ENCODE results near the gene CEP112. TPM values are rescaled to one million over a fixed set of nuclear protein-coding genes. Genes with fewer than 3 reads are reported as not detected.

The CEP112 gene
- total RNA-seq, 1 donor from 2014 or later, result 131 TPM

GRCh38 chr17:65933290-65933689 lies 258.6 kb downstream of the CEP112 start:
- DNase-seq (ENCODE audit: low spot score), result no peak

- no peak for DNase-seq (ENCODE audit: low spot score)
These were observed 260.4 kb downstream of the CEP112 start for GRCh38 chr17:65931246-65932149.

DNA sequence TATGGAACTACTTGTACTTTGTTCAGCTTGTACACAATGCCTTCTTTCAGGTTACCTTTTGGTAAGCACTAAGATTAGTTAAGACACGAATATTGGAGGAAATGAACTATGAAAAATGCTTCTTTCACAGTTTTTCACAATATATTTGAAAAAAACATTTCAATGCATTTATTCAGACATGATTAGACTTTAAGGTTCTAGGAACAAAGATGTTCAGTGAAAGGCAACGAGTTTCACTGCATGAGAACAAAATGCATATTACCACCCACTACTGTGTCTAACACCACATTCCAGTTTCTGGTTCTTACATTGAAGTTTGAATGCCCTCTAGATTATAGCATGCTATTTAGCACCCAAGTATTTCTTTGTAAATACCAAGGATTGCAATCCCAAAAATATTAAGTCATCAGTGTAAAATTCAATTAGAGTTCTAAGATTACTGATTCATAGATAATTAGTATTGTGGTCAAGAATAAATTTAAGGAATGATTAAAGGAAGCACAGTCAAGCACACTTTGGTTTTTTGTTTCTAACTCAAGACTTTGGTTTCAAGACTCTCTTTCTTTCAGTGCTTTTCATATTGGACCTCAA lies 261.7 kb downstream of the CEP112 start:
- DNase-seq (ENCODE audit: low spot score), result no peak

DNA sequence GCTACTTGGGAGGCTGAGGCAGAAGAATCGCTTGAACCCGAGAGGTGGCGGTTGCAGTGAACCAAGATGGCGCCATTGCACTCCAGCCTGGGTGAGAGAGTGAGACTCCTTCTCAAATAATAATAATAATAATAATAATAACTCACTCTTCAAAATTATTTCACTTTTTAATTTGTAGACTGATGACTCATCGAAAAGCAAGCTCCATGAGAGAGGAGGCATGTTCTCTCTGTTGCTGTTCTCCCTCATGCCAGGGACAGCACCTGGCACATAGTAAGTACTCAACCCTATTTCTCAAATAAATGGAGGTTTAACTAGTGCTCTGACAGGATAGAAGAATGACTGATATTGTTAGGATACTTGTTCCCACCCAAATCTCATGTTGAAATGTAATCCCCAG lies 265.3 kb downstream of the CEP112 start:
- no peak for DNase-seq (ENCODE audit: low spot score)

- DNase-seq (ENCODE audit: low spot score), result peak; percentile 28
These were observed 266.2 kb downstream of the CEP112 start for GRCh38 chr17:65925606-65926307.

- peak; percentile 82 for DNase-seq (ENCODE audit: low spot score)
These were observed 270.9 kb downstream of the CEP112 start for GRCh38 chr17:65920996-65921395.

DNA sequence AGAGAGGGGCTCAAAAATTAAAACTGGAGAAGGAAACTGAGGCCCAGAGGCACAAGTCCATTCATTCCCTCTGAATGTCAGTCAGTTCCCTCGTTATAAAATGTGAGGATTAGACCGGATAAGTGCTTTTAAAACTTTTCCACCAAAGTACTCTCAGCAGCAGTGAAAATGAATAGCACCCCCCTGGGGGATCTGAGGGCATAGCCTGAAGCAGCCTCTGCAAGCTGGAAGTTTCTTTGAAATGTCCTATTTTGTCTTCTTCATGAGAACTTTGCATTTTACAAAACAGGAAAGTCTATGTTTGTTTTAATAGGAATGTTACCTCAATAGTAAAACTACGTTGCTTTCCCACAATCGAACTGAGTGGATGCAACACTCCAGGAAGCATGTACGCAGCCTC lies 273.0 kb downstream of the CEP112 start:
- DNase-seq (ENCODE audit: low spot score), result peak; percentile 66

DNA sequence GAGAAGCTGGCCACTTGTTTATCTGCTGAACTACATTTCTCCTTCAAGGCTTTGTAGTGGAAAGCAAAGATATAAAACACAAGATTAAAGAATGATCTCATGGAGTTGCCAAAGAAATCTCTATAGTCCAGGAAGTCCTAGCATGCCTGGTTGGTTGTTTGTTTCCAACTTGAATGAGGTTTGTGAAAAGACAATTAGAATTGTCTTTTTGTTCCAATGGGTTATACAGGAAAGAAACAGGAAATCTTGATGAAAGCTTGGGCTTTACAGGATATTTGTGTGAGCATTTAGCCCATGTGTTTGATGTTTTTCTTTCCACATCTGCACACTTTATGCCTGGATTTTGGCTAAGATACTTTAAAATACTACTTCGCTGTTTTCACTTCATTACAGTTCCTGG lies 273.4 kb downstream of the CEP112 start:
- DNase-seq (ENCODE audit: low spot score), result peak; percentile 79

DNA sequence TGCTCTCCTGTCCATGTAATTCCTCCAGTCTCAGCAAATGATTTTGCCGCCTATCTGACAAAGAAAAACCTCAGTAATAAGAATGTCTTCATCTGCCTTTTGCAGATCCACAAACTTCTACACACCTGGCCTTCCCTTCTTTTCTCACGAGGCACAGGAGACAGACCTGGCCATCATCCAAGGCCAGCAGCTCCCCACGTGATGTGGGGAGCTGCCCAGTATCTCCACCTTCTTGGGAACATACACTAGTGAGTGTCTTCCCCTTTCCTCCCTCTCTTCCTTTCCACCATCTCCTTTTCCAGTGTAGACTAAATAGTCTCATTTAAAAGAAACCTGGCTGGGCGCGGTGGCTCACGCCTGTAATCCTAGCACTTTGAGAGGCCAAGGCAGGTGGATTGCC lies 274.4 kb downstream of the CEP112 start:
- DNase-seq (ENCODE audit: low spot score), result no peak

DNA sequence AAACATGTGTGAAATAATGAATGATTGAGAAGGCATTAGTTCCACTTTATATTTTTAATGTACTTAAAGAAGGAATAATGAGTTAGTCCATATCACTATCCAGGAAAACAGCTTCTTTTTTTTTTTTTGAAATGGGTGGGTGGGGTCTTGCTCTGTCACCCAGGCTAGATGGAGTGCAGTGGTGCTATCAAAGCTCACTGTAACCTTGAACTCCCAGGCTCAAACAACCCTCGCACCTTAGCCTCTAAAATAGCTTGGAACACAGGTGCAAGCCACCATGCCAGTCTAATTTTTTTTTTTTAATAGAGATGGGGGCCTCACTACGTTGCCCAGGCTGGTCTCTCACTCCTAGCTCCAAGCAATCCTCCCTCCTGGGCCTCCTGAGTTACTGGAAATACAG lies 275.5 kb downstream of the CEP112 start:
- DNase-seq (ENCODE audit: low spot score), result no peak

DNA sequence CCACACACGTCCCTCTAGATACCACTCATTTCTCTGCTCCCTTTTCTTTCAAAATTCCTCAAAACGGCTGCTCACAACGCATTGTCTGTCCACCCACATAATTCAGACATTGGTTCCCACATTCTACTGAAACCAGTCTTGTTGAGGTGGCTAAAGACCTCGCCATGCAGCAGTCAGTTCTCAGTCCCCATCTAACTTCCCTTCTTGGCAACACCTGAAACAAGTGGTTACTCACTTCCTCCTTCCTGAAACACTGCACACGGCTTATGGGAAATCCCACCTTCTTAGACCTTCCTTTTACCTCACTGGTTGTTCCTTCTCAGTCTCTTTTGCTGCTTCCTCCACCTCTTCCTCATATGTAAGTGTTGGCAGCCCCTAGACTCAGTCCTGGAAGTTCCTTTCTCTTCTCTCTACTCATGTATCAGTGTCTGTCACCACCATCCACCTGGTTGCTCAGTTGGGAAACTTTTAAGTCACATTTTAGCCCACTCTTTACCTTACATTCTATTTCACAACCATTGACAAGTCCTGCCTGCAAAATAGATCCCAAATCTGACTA lies 277.1 kb downstream of the CEP112 start:
- DNase-seq (ENCODE audit: low spot score), result no peak

GRCh38 chr17:65913326-65913850 lies 278.5 kb downstream of the CEP112 start:
- DNase-seq (ENCODE audit: low spot score), result peak; percentile 25

DNA sequence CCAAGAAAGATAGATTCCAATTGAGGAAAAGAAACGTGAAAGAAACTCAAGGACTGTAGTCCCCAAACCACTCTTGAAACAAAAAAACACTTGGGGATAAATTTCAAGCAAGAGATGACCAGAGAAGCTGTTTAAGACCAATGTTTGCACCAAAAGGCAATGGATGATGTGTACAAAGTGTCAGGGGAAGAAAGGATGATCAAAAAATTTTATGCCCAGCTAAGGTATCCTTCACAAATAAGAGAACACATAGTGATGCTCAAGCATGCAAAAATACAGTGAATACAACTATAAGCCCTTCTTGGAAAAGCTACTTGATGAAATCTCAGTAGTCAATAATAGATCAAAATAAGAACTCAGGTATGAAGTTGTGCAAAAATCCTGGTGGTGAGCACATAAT lies 281.1 kb downstream of the CEP112 start:
- DNase-seq (ENCODE audit: low spot score), result no peak

DNA sequence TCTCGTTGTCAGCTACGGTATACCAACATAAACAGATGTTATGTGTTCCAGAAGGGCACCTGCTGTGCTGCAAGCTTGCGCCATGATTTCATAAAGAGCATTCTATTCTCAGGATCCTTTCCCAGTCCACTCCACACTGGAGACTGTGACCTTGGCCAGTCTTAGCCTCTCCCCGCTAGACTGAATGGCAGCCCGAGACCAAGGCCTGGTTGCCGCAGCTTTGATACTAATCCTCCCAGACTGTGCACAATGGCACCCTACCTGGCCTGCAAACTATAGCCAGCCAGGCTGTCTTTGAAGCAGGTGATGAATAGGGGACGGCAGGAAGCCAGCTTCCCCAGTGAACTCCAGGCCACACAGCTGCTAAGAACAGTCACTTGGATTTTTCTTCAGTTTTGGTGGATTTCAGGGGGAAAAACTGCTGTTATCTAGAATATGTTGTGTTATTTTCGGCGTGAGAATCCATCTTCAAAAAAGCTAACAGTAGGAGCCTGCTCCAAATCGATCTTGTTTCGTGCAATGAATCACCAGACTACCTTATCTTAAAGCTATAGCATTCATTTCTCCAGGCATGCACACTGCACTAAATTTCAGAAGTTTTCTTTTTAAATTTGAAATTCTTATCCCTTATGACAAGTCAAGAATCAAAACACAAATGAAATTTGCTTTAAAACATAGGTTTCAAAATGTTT lies 289.0 kb downstream of the CEP112 start:
- no peak for DNase-seq (ENCODE audit: low spot score)

DNA sequence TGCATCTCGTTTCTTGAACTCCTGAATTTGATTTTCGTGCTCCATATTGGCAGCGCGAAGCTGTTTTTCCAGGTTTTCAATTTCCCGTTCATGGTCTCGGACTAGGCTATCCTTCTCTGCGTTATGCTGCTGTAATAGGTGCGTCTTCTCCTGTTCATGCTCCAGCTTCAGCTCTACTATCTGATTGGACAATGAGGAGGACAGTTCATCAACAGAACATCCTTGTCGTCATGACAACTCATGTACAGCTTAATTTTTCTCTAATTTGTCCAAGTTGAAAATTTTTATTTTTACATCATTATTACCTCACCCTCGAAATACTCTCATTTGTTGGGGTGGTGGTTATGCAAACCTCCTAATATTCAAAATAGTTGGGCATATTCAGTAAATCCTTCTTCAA lies 289.8 kb downstream of the CEP112 start:
- DNase-seq (ENCODE audit: low spot score), result no peak

- DNase-seq (ENCODE audit: low spot score), result no peak
These were observed 290.5 kb downstream of the CEP112 start for GRCh38 chr17:65901394-65901793.

DNA sequence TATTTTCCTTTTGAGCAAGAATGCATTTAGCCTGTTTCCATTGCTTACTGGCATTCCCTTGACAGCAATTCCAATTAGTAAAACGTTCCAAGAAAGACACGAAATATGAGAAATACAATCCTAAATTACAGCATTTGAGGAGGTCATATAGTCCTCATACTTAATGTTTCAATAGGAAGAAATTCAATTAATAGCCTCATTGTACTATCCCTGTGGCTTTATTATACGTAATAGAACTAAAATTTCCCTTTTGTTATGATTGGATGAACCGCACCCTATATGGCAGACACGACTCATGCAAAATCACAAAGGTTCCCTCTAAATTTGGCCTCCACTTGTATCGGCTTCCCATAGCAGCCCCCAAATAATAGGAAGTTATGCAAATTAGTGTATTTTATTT lies 291.7 kb downstream of the CEP112 start:
- no peak for DNase-seq (ENCODE audit: low spot score)

GRCh38 chr17:65898651-65899050 lies 293.3 kb downstream of the CEP112 start:
- no peak for DNase-seq (ENCODE audit: low spot score)

DNA sequence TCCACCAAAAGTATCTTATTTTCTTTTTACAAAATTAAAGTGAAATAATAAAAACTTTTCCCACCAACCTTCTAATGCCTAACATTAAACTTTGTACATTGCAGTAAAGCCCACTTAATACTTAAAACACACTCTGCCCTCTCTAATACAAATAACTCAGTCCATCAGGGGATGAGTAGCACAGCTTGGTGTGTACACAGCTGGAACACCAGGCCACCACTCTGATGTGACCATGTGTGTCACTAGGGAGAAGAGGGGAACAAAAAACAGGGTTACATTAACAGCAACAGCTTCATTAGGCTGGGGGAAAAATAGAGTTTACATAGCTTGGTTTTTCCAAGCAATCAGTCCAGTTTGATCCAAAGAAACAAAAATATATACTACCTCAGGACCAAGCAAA lies 295.0 kb downstream of the CEP112 start:
- DNase-seq (ENCODE audit: low spot score), result no peak

DNA sequence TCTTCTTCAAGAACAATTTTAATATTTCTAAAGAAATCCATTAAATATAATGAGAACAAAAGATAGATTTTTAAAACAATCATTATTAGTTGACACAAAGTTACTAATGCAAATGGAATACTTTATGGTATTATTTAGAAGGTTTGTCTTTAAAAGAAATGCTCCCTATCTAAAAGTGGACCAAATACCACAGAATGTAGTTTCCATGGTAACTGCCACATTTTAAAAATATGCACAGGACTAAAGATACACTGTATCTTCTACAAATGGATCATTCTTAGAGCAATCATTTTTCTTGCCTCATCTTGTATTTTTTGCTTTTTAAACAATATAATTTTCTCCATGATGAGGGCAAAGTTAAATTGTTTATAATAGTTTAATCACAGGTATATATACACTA lies 296.0 kb downstream of the CEP112 start:
- no peak for DNase-seq (ENCODE audit: low spot score)

DNA sequence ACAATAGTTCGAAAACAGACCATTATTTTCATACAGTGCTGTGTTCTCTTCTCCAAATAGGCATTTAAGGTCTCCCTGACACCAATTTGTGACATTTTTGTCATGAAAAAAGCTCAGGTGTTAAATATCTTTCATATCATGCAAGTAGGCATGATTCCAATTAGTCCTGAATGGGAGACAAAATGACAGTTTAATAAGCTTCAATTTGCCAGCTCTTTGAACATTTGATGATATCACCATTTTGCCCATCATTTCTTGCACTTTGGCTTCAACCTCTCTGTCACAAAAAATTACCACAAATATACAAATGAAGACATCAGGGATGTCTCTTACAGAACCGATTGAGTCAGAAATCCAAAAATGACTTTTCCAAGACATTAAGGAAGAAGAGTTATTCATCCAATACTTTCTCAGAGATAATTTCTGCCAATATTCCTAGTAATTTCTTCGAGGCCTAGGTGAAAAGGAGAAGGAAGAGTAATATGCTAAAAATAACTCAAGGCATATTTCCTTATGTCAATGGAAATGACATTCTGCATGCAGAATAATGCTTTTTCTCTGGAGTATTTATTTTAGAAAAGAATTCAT lies 298.1 kb downstream of the CEP112 start:
- no peak for DNase-seq (ENCODE audit: low spot score)
